OCI-LY3 (cell line): ENCODE data around the gene NLRP11.

ENCODE experiments used
- EZH2phosphoT487 ChIP-seq: fragments of 200-600 bp; shearing (Covaris generic); IDR thresholded peaks from 2 replicates; pipeline ENCODE4 v1.6.1; 2018; ENCODE audit warnings: antibody characterized with exemption, mixed run types, low read depth
- TF ChIP-seq, protein P1 (sequence below): fragments of 200-600, 300-600 bp; sonication (generic); IDR thresholded peaks from 2 replicates; pipeline ENCODE4 v1.5.1; 2014; ENCODE audit warnings: antibody characterized with exemption, low read length, low read depth

DNA sequence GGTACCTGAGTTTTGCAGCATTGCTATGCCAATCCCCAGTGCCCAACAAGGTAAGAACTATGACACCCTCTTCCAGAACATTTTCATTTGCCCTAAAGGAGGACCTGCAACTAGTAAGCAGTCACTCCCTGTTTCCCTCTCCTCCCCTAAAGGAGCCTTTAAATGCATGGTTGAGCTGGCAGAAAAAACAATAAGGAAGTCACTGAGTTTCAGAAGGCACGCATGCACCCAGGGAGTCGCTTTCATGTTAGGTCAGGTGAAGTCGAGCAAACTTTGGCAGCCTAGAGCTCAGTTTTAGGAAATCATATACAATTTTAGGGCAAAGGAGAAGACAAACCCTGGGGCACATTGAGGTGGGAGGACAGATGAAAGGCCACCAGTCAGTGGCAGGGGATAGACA lies 11.8 kb downstream of the NLRP11 start:
- TF ChIP-seq, protein P1, sequence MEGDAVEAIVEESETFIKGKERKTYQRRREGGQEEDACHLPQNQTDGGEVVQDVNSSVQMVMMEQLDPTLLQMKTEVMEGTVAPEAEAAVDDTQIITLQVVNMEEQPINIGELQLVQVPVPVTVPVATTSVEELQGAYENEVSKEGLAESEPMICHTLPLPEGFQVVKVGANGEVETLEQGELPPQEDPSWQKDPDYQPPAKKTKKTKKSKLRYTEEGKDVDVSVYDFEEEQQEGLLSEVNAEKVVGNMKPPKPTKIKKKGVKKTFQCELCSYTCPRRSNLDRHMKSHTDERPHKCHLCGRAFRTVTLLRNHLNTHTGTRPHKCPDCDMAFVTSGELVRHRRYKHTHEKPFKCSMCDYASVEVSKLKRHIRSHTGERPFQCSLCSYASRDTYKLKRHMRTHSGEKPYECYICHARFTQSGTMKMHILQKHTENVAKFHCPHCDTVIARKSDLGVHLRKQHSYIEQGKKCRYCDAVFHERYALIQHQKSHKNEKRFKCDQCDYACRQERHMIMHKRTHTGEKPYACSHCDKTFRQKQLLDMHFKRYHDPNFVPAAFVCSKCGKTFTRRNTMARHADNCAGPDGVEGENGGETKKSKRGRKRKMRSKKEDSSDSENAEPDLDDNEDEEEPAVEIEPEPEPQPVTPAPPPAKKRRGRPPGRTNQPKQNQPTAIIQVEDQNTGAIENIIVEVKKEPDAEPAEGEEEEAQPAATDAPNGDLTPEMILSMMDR = no peak
- TF ChIP-seq EZH2phosphoT487 = no peak
